Measurements from ENCODE around the gene GAB2. TPM values are rescaled to one million over a fixed set of nuclear protein-coding genes. Genes with fewer than 3 reads are reported as not detected.

GAB2 gene
- total RNA-seq, 3 donors from 2014 or later: 21.5 to 36.1 (median 26.6) TPM

GRCh38 chr11:78345450-78345849 is 72.2 kb downstream of the GAB2 start:
- Histone ChIP-seq H3K4me3 (no peak overlapping the region), H3K9me3 (no peaks in the 10 kb centered on the region), H3K36me3 (ENCODE audit: low read depth) (no peaks in the 10 kb centered on the region), H3K4me1 (ENCODE audit: low read depth) (peaks cover 26% of the 10 kb centered on the region)
- no peak for ATAC-seq
- intact Hi-C loops (cut with DNase I, micrococcal nuclease): no loop called here
- TF ChIP-seq, protein P1, sequence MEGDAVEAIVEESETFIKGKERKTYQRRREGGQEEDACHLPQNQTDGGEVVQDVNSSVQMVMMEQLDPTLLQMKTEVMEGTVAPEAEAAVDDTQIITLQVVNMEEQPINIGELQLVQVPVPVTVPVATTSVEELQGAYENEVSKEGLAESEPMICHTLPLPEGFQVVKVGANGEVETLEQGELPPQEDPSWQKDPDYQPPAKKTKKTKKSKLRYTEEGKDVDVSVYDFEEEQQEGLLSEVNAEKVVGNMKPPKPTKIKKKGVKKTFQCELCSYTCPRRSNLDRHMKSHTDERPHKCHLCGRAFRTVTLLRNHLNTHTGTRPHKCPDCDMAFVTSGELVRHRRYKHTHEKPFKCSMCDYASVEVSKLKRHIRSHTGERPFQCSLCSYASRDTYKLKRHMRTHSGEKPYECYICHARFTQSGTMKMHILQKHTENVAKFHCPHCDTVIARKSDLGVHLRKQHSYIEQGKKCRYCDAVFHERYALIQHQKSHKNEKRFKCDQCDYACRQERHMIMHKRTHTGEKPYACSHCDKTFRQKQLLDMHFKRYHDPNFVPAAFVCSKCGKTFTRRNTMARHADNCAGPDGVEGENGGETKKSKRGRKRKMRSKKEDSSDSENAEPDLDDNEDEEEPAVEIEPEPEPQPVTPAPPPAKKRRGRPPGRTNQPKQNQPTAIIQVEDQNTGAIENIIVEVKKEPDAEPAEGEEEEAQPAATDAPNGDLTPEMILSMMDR (IDR thresholded peaks at IDR 0.05): no peak
- no peak for DNase-seq

DNA sequence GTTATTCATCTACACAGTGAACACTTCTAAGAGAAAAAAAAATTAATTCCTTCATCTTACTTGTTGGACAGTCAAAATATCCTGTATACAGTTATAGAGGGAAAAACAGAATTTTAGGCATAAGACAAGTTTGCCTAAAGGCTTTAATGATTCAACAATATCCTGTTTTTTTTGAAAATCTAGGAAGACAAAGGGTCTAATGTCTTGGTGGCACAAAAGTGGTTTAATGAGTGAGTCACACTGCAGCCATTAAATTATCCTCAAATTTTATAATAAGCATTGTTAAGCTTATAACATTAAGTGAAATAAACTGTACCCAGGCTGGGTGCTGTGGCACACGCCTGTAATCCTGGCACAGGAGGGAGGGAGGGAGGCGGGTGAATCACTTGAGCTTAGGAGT is 72.9 kb downstream of the GAB2 start:
- no peak for ATAC-seq
- DNase-seq: no peak
- Histone ChIP-seq H3K36me3 (ENCODE audit: low read depth) (no peaks in the 10 kb centered on the region), H3K4me3 (no peak overlapping the region), H3K4me1 (ENCODE audit: low read depth) (peaks cover 18% of the 10 kb centered on the region), H3K9me3 (no peaks in the 10 kb centered on the region)
- TF ChIP-seq, protein P1 (IDR thresholded peaks at IDR 0.05): no peak
- intact Hi-C loops (cut with DNase I, micrococcal nuclease): no loop called here

DNA sequence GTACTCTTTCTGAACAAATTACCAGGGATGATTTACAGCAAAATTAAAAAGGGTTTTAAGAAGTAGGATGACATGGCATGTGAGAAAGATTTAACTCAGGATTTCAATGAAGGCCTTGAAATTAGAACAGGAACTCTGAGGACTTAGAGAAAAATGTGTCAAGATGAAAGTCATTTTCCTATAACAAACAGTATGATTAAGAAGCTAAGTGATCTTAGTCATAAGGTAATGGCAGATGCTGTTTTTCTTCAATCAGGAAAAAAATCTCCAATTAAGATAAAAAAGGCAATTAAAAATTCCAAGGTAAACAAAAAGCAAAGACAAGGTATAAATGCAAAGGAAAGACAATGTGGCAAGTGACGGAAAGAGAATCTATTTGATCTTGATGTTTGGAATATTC is 73.5 kb downstream of the GAB2 start:
- ATAC-seq (no peak), DNase-seq (no peak)
- Histone ChIP-seq H3K9me3 (no peaks in the 10 kb centered on the region), H3K4me3 (no peak overlapping the region), H3K4me1 (ENCODE audit: low read depth) (peaks cover 13% of the 10 kb centered on the region), H3K36me3 (ENCODE audit: low read depth) (no peaks in the 10 kb centered on the region)
- TF ChIP-seq, protein P1 (IDR thresholded peaks at IDR 0.05): no peak
- intact Hi-C loops (cut with DNase I, micrococcal nuclease): no loop called here

DNA sequence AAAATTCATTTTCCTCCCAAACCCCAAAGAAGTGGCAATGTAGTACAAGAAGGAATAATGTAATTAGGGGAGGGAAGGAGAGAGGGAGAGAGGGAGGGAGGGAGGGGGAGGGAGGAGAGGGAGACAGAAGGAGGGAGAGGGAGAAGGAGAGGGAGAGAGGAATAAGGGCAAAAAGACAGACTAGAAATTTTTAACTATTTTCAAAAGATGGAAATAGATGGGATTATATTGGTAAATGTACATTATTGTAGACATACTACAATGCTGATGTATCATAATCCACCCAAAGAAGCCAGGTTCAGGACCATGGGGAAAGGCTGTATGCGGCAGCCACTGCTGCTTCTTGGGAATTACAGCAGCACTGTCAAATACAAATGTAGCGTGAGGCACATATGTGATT is 74.3 kb downstream of the GAB2 start:
- H3K9me3 ChIP-seq: no peaks in the 10 kb centered on the region
- no peak for ATAC-seq
- TF ChIP-seq, protein P1 (IDR thresholded peaks at IDR 0.05): no peak
- no peak overlapping the region for H3K4me3 ChIP-seq
- peaks cover 7% of the 10 kb centered on the region for H3K4me1 ChIP-seq (ENCODE audit: low read depth)
- no peak for DNase-seq
- no peaks in the 10 kb centered on the region for H3K36me3 ChIP-seq (ENCODE audit: low read depth)
- intact Hi-C loops (cut with DNase I, micrococcal nuclease): no loop called here

DNA sequence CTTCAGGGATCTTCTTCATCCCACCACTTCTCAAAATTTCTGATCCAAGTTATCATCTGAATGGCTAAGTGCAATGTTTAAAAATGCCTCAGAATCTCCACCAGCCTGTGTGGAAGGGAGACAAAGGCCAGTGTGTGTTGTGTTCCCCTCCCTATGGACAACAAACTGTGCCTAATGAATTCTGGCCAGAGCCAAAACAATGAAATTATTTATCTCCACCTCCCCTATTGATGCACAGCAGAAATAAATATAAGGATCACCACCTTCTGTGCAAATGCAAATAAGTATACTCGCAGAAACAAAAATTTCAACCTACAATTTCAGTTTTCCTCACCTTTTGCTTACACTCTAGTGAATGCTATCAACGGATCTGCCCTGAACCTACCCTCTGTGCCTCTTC is 75.8 kb downstream of the GAB2 start:
- intact Hi-C loops (cut with DNase I, micrococcal nuclease): no loop called here

More for the DNA sequence above, 75.8 kb downstream of the GAB2 start:
- TF ChIP-seq, protein P1 (IDR thresholded peaks at IDR 0.05): no peak
- no peak for ATAC-seq
- H3K4me3 ChIP-seq: no peak overlapping the region
- peaks cover 13% of the 10 kb centered on the region for H3K4me1 ChIP-seq (ENCODE audit: low read depth)
- no peak for DNase-seq
- no peaks in the 10 kb centered on the region for H3K9me3 ChIP-seq
- no peaks in the 10 kb centered on the region for H3K36me3 ChIP-seq (ENCODE audit: low read depth)
